T-helper 2 cell treated with Interferon-gamma antibody and Interleukin-4, amounts not matched to agents 5 μg/mL and 100 μg/mL, for 36 hours (primary cell): ENCODE data around the gene VEPH1.

Experiments used
- DNase-seq: peaks from one replicate; pipeline ENCODE4 v3.0.0; 2021; ENCODE audit warnings: low spot score
- H3K27ac Mint-ChIP-seq: one replicate; pipeline ENCODE4 v1.8.0; 2021; ENCODE audit warnings: mild to moderate bottlenecking, mixed read lengths
- H3K27me3 Mint-ChIP-seq: one replicate; pipeline ENCODE4 v1.8.0; 2021; ENCODE audit warnings: low read depth, mixed read lengths
- H3K36me3 Mint-ChIP-seq: one replicate; pipeline ENCODE4 v1.8.0; 2021; ENCODE audit warnings: low read depth, mixed read lengths
- H3K4me1 Mint-ChIP-seq: one replicate; pipeline ENCODE4 v1.8.0; 2021; ENCODE audit warnings: low read depth, mixed read lengths
- H3K4me3 Mint-ChIP-seq: one replicate; pipeline ENCODE4 v1.8.0; 2022; ENCODE audit warnings: mild to moderate bottlenecking, moderate library complexity, mixed read lengths
- H3K9me3 Mint-ChIP-seq: one replicate; pipeline ENCODE4 v1.8.0; 2021; ENCODE audit warnings: mixed read lengths

The VEPH1 gene

DNA sequence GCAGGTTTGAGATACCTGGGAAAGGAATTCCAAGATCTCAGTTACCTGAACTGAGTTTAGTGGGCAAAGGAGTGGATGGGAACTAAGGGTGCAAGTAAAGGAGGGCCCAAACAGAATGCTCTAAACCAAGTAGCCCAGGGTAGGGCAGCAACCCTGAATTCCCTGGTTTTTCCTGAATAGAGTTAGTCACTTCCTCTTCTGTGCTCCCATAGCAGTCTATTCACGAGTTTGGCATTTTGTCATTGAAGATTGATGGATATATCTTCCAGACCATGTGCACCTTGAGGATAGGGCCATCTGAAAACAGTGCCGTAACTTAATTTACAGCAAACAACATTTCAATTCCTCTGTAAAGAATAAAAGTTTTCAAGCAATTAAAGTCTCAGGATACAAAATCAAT, 85.1 kb downstream of the VEPH1 start:
- Mint-ChIP-seq H3K4me1 (no peaks in the 10 kb centered on the region), H3K27ac (no peak overlapping the region), H3K4me3 (no peak overlapping the region), H3K9me3 (no peaks in the 10 kb centered on the region), H3K36me3 (no peaks in the 10 kb centered on the region), H3K27me3 (peaks cover 6% of the 10 kb centered on the region)
- DNase-seq: no peak

GRCh38 chr3:157417247-157417646, 86.0 kb downstream of the VEPH1 start:
- no peak overlapping the region for H3K4me3 Mint-ChIP-seq

GRCh38 chr3:157416347-157417087, 86.7 kb downstream of the VEPH1 start:
- Mint-ChIP-seq H3K27me3 (peaks cover 6% of the 10 kb centered on the region), H3K27ac (no peak overlapping the region), H3K36me3 (no peaks in the 10 kb centered on the region), H3K4me3 (no peak overlapping the region), H3K9me3 (no peaks in the 10 kb centered on the region), H3K4me1 (no peaks in the 10 kb centered on the region)
- DNase-seq: no peak

More at GRCh38 chr3:157417247-157417646, 86.0 kb downstream of the VEPH1 start:
- Mint-ChIP-seq H3K4me1 (no peaks in the 10 kb centered on the region), H3K9me3 (no peaks in the 10 kb centered on the region), H3K27ac (no peak overlapping the region), H3K36me3 (no peaks in the 10 kb centered on the region), H3K27me3 (peaks cover 6% of the 10 kb centered on the region)
- DNase-seq: no peak

GRCh38 chr3:157414861-157415260, 88.4 kb downstream of the VEPH1 start:
- Mint-ChIP-seq H3K4me3 (no peak overlapping the region), H3K4me1 (no peaks in the 10 kb centered on the region), H3K36me3 (no peaks in the 10 kb centered on the region), H3K27me3 (peaks cover 6% of the 10 kb centered on the region), H3K9me3 (no peaks in the 10 kb centered on the region), H3K27ac (no peak overlapping the region)
- no peak for DNase-seq

DNA sequence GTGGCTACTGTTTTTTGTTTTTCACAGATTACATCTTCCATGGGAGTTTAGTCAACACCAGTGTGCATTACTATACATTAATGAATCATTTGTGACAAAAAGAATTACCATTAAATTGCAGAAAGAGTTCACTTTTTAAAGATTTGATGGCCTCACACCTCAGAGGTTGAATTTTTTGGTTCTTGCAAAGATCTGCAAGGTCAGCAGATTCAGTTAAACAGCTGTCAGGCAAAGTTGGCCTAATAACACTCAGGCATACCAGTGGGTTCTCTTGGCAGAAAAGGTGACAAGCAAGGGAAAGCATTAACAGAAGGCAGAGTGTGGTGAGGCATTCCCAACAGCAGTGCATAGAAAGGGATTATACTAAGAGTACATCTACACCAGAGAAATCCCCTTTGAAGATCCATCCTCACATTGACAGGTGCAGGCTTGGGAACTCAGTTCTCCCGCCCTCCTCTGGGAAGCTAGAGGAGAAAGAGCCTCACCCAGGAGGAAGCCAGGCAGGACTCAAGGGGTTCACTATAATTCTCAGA, 90.8 kb downstream of the VEPH1 start:
- Mint-ChIP-seq H3K27me3 (peaks cover 8% of the 10 kb centered on the region), H3K36me3 (no peaks in the 10 kb centered on the region), H3K4me3 (no peak overlapping the region), H3K4me1 (no peaks in the 10 kb centered on the region), H3K9me3 (no peaks in the 10 kb centered on the region), H3K27ac (no peak overlapping the region)
- no peak for DNase-seq

DNA sequence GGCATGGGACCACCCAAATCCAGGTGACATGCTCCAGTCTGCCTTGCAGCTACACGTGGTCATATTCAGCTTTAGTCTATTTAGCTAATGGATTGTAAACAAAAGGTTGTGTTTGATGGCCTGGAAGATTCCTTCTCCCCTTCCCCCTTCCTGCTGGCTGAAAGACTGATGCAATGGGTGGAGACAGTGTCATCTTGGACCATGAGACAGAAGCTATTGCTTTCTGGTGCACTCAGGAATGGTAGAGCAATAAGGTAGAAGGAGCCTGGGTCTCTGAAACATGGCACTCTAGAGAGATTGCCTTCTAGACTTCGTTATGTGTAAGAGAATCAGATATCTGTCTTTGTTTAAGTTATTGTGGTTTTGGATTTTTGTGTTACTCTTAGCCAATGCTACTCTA, 92.3 kb downstream of the VEPH1 start:
- Mint-ChIP-seq H3K9me3 (no peaks in the 10 kb centered on the region), H3K4me3 (no peak overlapping the region), H3K4me1 (no peaks in the 10 kb centered on the region), H3K36me3 (no peaks in the 10 kb centered on the region), H3K27me3 (peaks cover 8% of the 10 kb centered on the region), H3K27ac (no peak overlapping the region)
- DNase-seq: no peak

DNA sequence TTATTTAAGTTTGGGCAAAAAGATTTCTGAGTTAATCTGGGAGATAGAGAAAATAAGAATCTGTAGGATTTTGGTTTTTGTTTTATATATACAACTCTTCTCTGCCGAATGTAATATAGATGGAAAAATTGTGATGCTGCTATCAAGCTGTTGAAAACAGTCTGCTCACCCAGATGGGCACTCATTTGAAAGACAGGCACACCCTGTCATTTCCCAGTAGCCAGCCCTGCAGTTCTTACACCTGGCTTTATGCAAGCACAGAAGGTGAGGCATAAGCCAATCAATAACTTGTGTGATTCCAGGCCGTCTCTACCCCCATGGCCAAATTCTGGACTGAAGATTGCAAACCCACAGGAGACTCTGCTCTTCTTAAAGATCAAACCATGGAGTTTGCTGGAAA, 93.7 kb downstream of the VEPH1 start:
- no peak overlapping the region for H3K27ac Mint-ChIP-seq
- H3K4me1 Mint-ChIP-seq: no peaks in the 10 kb centered on the region
- peaks cover 4% of the 10 kb centered on the region for H3K27me3 Mint-ChIP-seq
- no peaks in the 10 kb centered on the region for H3K36me3 Mint-ChIP-seq
- H3K4me3 Mint-ChIP-seq: no peak overlapping the region
- no peaks in the 10 kb centered on the region for H3K9me3 Mint-ChIP-seq
- no peak for DNase-seq

GRCh38 chr3:157408499-157409149, 94.6 kb downstream of the VEPH1 start:
- H3K27ac Mint-ChIP-seq: no peak overlapping the region
- peaks cover 4% of the 10 kb centered on the region for H3K27me3 Mint-ChIP-seq
- no peaks in the 10 kb centered on the region for H3K36me3 Mint-ChIP-seq
- no peak for DNase-seq
- no peaks in the 10 kb centered on the region for H3K4me1 Mint-ChIP-seq
- H3K4me3 Mint-ChIP-seq: no peak overlapping the region
- H3K9me3 Mint-ChIP-seq: no peaks in the 10 kb centered on the region

- Mint-ChIP-seq H3K4me3 (no peak overlapping the region), H3K36me3 (no peaks in the 10 kb centered on the region), H3K4me1 (no peaks in the 10 kb centered on the region), H3K27ac (no peak overlapping the region), H3K27me3 (peaks cover 2% of the 10 kb centered on the region), H3K9me3 (no peaks in the 10 kb centered on the region)
- no peak for DNase-seq
Measured at GRCh38 chr3:157407769-157408168, 95.4 kb downstream of the VEPH1 start.

- Mint-ChIP-seq H3K27me3 (peaks cover 2% of the 10 kb centered on the region), H3K27ac (no peak overlapping the region), H3K4me3 (no peak overlapping the region), H3K4me1 (no peaks in the 10 kb centered on the region), H3K36me3 (no peaks in the 10 kb centered on the region), H3K9me3 (no peaks in the 10 kb centered on the region)
- no peak for DNase-seq
Measured at GRCh38 chr3:157406394-157406793, 96.8 kb downstream of the VEPH1 start.

GRCh38 chr3:157405457-157405856, 97.8 kb downstream of the VEPH1 start:
- Mint-ChIP-seq H3K27ac (no peak overlapping the region), H3K36me3 (no peaks in the 10 kb centered on the region), H3K4me1 (no peaks in the 10 kb centered on the region), H3K4me3 (no peak overlapping the region), H3K27me3 (peaks cover 5% of the 10 kb centered on the region), H3K9me3 (no peaks in the 10 kb centered on the region)
- DNase-seq: no peak

- Mint-ChIP-seq H3K27ac (no peak overlapping the region), H3K36me3 (no peaks in the 10 kb centered on the region), H3K4me1 (no peaks in the 10 kb centered on the region), H3K4me3 (no peak overlapping the region), H3K9me3 (no peaks in the 10 kb centered on the region), H3K27me3 (peaks cover 4% of the 10 kb centered on the region)
- no peak for DNase-seq
Measured at GRCh38 chr3:157404381-157404780, 98.8 kb downstream of the VEPH1 start.

- Mint-ChIP-seq H3K4me3 (no peak overlapping the region), H3K4me1 (no peaks in the 10 kb centered on the region), H3K9me3 (no peaks in the 10 kb centered on the region), H3K27ac (no peak overlapping the region), H3K27me3 (peaks cover 4% of the 10 kb centered on the region), H3K36me3 (no peaks in the 10 kb centered on the region)
- no peak for DNase-seq
Measured at GRCh38 chr3:157398598-157398997, 104.6 kb downstream of the VEPH1 start.

GRCh38 chr3:157394411-157394810, 108.8 kb downstream of the VEPH1 start:
- Mint-ChIP-seq H3K4me3 (no peak overlapping the region), H3K27ac (no peak overlapping the region), H3K36me3 (no peaks in the 10 kb centered on the region), H3K27me3 (no peaks in the 10 kb centered on the region), H3K9me3 (no peaks in the 10 kb centered on the region), H3K4me1 (no peaks in the 10 kb centered on the region)
- DNase-seq: no peak
